Measurements from ENCODE around the gene NOP14.

GRCh38 chr4:2961811-2962441 is 1.3 kb downstream of the NOP14 start:
- no peak for TF ChIP-seq POLR2AphosphoS5 (IDR thresholded peaks at IDR 0.05; ENCODE audit: low read depth, low read length)
- TF ChIP-seq POLR2A (IDR thresholded peaks at IDR 0.05; ENCODE audit: low read depth, low read length), result no peak
- TF ChIP-seq TAF1 (IDR thresholded peaks at IDR 0.05; ENCODE audit: borderline replicate concordance, low read depth, low read length), result no peak

Measured in GM12892 (cell line).